H9 (cell line): ENCODE measurements around the gene PRDM1. TPM values are rescaled to one million over a fixed set of nuclear protein-coding genes. Genes with fewer than 3 reads are reported as not detected.

Source experiments
- DNase-seq: peaks from one replicate; pipeline ENCODE4 v3.0.0-alpha.2; 2017
- H2AFZ ChIP-seq: one replicate; pipeline ENCODE4 v1.6.1; 2013; ENCODE audit warnings: mild to moderate bottlenecking, low read length, control low read depth, moderate library complexity
- H2AK5ac ChIP-seq: 2 replicates; pipeline ENCODE4 v1.6.1; 2013; ENCODE audit warnings: low read length, control low read depth, mixed read lengths; ENCODE audit not compliant: insufficient read length
- H2BK120ac ChIP-seq: one replicate; pipeline ENCODE4 v1.6.1; 2013; ENCODE audit warnings: low read depth, mild to moderate bottlenecking, low read length, control low read depth, inconsistent platforms; ENCODE audit not compliant: poor library complexity, severe bottlenecking
- H2BK12ac ChIP-seq: 2 replicates; pipeline ENCODE4 v1.6.1; 2013; ENCODE audit warnings: low read length, control low read depth, mixed read lengths, low read depth; ENCODE audit not compliant: insufficient read length
- H2BK15ac ChIP-seq: 2 replicates; pipeline ENCODE4 v1.6.1; 2013; ENCODE audit warnings: low read depth, low read length, control low read depth
- H2BK20ac ChIP-seq: one replicate; pipeline ENCODE4 v1.6.1; 2013; ENCODE audit warnings: low read depth, mild to moderate bottlenecking, low read length, control low read depth, inconsistent platforms; ENCODE audit not compliant: poor library complexity, severe bottlenecking
- H2BK5ac ChIP-seq: 2 replicates; pipeline ENCODE4 v1.6.1; 2013; ENCODE audit warnings: low read length, control low read depth, mixed read lengths; ENCODE audit not compliant: insufficient read length
- H3K14ac ChIP-seq: 2 replicates; pipeline ENCODE4 v1.6.1; 2013; ENCODE audit warnings: low read length, control low read depth; ENCODE audit not compliant: insufficient read depth
- H3K18ac ChIP-seq: 2 replicates; pipeline ENCODE4 v1.6.1; 2013; ENCODE audit warnings: low read depth, mild to moderate bottlenecking, mixed read lengths, low read length, control low read depth; ENCODE audit not compliant: insufficient read length
- H3K23ac ChIP-seq: 2 replicates; pipeline ENCODE4 v1.6.1; 2013; ENCODE audit warnings: low read length, control low read depth, mixed read lengths, low read depth; ENCODE audit not compliant: insufficient read length
- H3K23me2 ChIP-seq: 2 replicates; pipeline ENCODE4 v1.6.1; 2013; ENCODE audit warnings: low read depth, mild to moderate bottlenecking, mixed read lengths, low read length, control low read depth; ENCODE audit not compliant: insufficient read length, poor library complexity, severe bottlenecking
- H3K27ac ChIP-seq: 2 replicates; pipeline ENCODE4 v1.5.1; 2013; ENCODE audit warnings: low read length, control low read depth, mixed read lengths, low read depth; ENCODE audit not compliant: insufficient read length
- H3K27me3 ChIP-seq: 2 replicates; pipeline ENCODE4 v1.6.1; 2013; ENCODE audit warnings: low read length, control low read depth, inconsistent platforms; ENCODE audit not compliant: insufficient read depth
- H3K4ac ChIP-seq: 2 replicates; pipeline ENCODE4 v1.6.1; 2013; ENCODE audit warnings: low read depth, mild to moderate bottlenecking, control low read depth, inconsistent platforms, low read length, moderate library complexity
- H3K4me1 ChIP-seq: 2 replicates; pipeline ENCODE4 v1.6.1; 2013; ENCODE audit warnings: low read length, control low read depth, inconsistent platforms; ENCODE audit not compliant: insufficient read depth
- H3K4me2 ChIP-seq: 2 replicates; pipeline ENCODE4 v1.6.1; 2013; ENCODE audit warnings: low read length, control low read depth, mixed read lengths; ENCODE audit not compliant: insufficient read length, insufficient read depth
- H3K56ac ChIP-seq: 2 replicates; pipeline ENCODE4 v1.6.1; 2013; ENCODE audit warnings: low read depth, mild to moderate bottlenecking, mixed read lengths, low read length, control low read depth; ENCODE audit not compliant: insufficient read length
- H3K79me1 ChIP-seq: 2 replicates; pipeline ENCODE4 v1.6.1; 2013; ENCODE audit warnings: low read depth, mild to moderate bottlenecking, moderate library complexity, low read length, control low read depth, inconsistent platforms; ENCODE audit not compliant: insufficient read depth, poor library complexity, severe bottlenecking
- H3K79me2 ChIP-seq: 2 replicates; pipeline ENCODE4 v1.6.1; 2013; ENCODE audit warnings: low read length, control low read depth, inconsistent platforms; ENCODE audit not compliant: insufficient read depth
- H3K9ac ChIP-seq: 2 replicates; pipeline ENCODE4 v1.6.1; 2013; ENCODE audit warnings: low read length, control low read depth, mixed read lengths; ENCODE audit not compliant: insufficient read length; ENCODE audit errors: extremely low read depth
- H3K9me3 ChIP-seq: one replicate; pipeline ENCODE4 v1.6.1; 2013; ENCODE audit warnings: low read depth, low read length, inconsistent platforms; ENCODE audit not compliant: control insufficient read depth
- H3T11ph ChIP-seq: one replicate; pipeline ENCODE4 v1.6.1; 2013; ENCODE audit warnings: mild to moderate bottlenecking, low read length, control low read depth, inconsistent platforms
- H4K20me1 ChIP-seq: one replicate; pipeline ENCODE4 v1.6.1; 2013; ENCODE audit not compliant: control insufficient read depth, insufficient read length, insufficient read depth
- H4K5ac ChIP-seq: 2 replicates; pipeline ENCODE4 v1.6.1; 2013; ENCODE audit warnings: low read depth, mild to moderate bottlenecking, mixed read lengths, low read length, control low read depth; ENCODE audit not compliant: insufficient read length
- H4K8ac ChIP-seq: replicated peaks from 2 replicates; pipeline ENCODE4 v1.6.1; 2013; ENCODE audit warnings: low read length, control low read depth, mixed read lengths, low read depth; ENCODE audit not compliant: insufficient read length
- H4K91ac ChIP-seq: 2 replicates; pipeline ENCODE4 v1.6.1; 2013; ENCODE audit warnings: low read depth, mild to moderate bottlenecking, moderate library complexity, mixed read lengths, low read length, control low read depth; ENCODE audit not compliant: insufficient read length
- H3K27ac Mint-ChIP-seq, 3 experiments: 2 replicates in 2 of 3; 3 replicates in 1 of 3; pipeline ENCODE4 v1.8.0; 2020 to 2021; ENCODE audit warnings: mixed read lengths in 3 of 3, mild to moderate bottlenecking in 1 of 3, moderate library complexity in 1 of 3
- H3K27me3 Mint-ChIP-seq: 2 replicates; pipeline ENCODE4 v1.8.0; 2021; ENCODE audit warnings: low read depth, mild to moderate bottlenecking, moderate library complexity, mixed read lengths
- H3K36me3 Mint-ChIP-seq, 3 experiments: 2 replicates in 2 of 3; 3 replicates in 1 of 3; pipeline ENCODE4 v1.8.0; 2020 to 2021; ENCODE audit warnings: low read depth in 3 of 3, mixed read lengths in 3 of 3; ENCODE audit not compliant: insufficient read depth in 1 of 3
- H3K4me1 Mint-ChIP-seq, 2 experiments: 2 replicates each; pipeline ENCODE4 v1.8.0; 2020; ENCODE audit warnings: mixed read lengths in 2 of 2
- H3K4me3 Mint-ChIP-seq, 2 experiments: 2 replicates in 1 of 2; 3 replicates in 1 of 2; pipeline ENCODE4 v1.8.0; 2020 to 2021; ENCODE audit warnings: mild to moderate bottlenecking in 2 of 2, mixed read lengths in 2 of 2, moderate library complexity in 1 of 2
- H3K9me3 Mint-ChIP-seq, 2 experiments: 2 replicates in 1 of 2; 3 replicates in 1 of 2; pipeline ENCODE4 v1.8.0; 2020; ENCODE audit warnings: mild to moderate bottlenecking in 2 of 2, mixed read lengths in 2 of 2, moderate library complexity in 1 of 2
- WGBS: extraction: QIAGEN DNeasy Blood & Tissue Kit; methylation state at CpG from one replicate; pipeline ENCODE4 v1.1.7; 2013; ENCODE audit warnings: missing lambda C conversion rate, low lambda C conversion rate, mixed read lengths; ENCODE audit not compliant: insufficient read length; ENCODE audit errors: extremely low coverage; 5-methylcytosine and 5-hydroxymethylcytosine counted together
- total RNA-seq: library from RNA; stranded (reverse); gene quantifications from 2 replicates; pipeline ENCODE4 v1.2.1, GENCODE V29; 2021
- TF ChIP-seq, protein P1 (sequence below): fragments of 200-600 bp; sonication (generic); conservative IDR thresholded peaks from 3 replicates; pipeline ENCODE4 v1.8.0; 2021; ENCODE audit warnings: antibody characterized with exemption, mild to moderate bottlenecking

The PRDM1 gene
- total RNA-seq, 1 experiment from 2014 or later, result 2.9 TPM

DNA sequence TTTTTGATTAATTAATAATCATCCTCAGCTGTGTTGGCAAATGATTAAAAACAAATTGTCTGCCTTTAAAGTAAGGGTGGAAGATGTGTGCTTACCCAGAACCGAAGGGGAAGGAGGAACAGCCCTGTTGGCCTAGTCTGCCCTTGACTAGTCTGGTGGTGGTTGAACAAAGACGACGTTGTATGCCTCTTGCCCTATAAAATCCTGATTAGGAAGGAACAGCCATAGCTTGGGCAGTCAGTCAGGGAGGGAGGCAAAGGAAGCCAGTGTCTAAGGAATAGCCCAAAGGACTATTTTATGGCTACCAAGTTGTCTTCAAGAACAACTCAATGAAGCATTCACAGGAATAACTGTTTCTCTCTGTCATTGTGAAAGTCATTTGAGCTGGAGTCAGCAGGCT, 70.7 kb downstream of the PRDM1 start:
- DNase-seq, result no peak

More for the DNA sequence above, 70.7 kb downstream of the PRDM1 start:
- H2BK12ac ChIP-seq, result no peak overlapping the region
- no peak overlapping the region for H3K4ac ChIP-seq
- WGBS, result no CpG with 5 or more reads among the region's 3 CpGs
- H3K27ac Mint-ChIP-seq, result 0 out of 7 replicates have a peak overlapping the region, but pooled peaks of 1 of the 3 experiments have one; percentile 27
- no peak overlapping the region for H4K91ac ChIP-seq
- no peak overlapping the region for H3K23ac ChIP-seq
- H3K79me2 ChIP-seq, result no peaks in the 10 kb centered on the region
- H3K4me1 ChIP-seq, result peaks cover 3% of the 10 kb centered on the region; the same call in 1 of the 2 replicates
- H3K79me1 ChIP-seq, result no peaks in the 10 kb centered on the region
- H3K4me2 ChIP-seq, result no peak overlapping the region
- H3K18ac ChIP-seq, result no peak overlapping the region
- no peaks in the 10 kb centered on the region for H4K20me1 ChIP-seq
- no peaks in the 10 kb centered on the region for H3K36me3 Mint-ChIP-seq
- no peaks in the 10 kb centered on the region for H3K27me3 ChIP-seq
- no peak overlapping the region for H3K9ac ChIP-seq
- TF ChIP-seq, protein P1, sequence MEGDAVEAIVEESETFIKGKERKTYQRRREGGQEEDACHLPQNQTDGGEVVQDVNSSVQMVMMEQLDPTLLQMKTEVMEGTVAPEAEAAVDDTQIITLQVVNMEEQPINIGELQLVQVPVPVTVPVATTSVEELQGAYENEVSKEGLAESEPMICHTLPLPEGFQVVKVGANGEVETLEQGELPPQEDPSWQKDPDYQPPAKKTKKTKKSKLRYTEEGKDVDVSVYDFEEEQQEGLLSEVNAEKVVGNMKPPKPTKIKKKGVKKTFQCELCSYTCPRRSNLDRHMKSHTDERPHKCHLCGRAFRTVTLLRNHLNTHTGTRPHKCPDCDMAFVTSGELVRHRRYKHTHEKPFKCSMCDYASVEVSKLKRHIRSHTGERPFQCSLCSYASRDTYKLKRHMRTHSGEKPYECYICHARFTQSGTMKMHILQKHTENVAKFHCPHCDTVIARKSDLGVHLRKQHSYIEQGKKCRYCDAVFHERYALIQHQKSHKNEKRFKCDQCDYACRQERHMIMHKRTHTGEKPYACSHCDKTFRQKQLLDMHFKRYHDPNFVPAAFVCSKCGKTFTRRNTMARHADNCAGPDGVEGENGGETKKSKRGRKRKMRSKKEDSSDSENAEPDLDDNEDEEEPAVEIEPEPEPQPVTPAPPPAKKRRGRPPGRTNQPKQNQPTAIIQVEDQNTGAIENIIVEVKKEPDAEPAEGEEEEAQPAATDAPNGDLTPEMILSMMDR, result no peak
- H3K9me3 ChIP-seq, result no peaks in the 10 kb centered on the region
- H3K4me3 Mint-ChIP-seq, result no peak overlapping the region
- no peak overlapping the region for H2AFZ ChIP-seq
- H3K23me2 ChIP-seq, result no peaks in the 10 kb centered on the region
- H4K5ac ChIP-seq, result no peak overlapping the region
- peaks cover 11 to 32% of the 10 kb centered on the region in 2 experiments for H3K4me1 Mint-ChIP-seq
- no peaks in the 10 kb centered on the region for H3K27me3 Mint-ChIP-seq
- H3K56ac ChIP-seq, result no peak overlapping the region
- H3K9me3 Mint-ChIP-seq, result no peaks in the 10 kb centered on the region
- H3K14ac ChIP-seq, result no peak overlapping the region
- no peak overlapping the region for H2BK5ac ChIP-seq
- no peak overlapping the region for H2BK120ac ChIP-seq
- H3T11ph ChIP-seq, result no peak overlapping the region
- no peak overlapping the region for H3K27ac ChIP-seq
- no peak overlapping the region for H2AK5ac ChIP-seq
- H4K8ac ChIP-seq, result no peak overlapping the region
- H2BK20ac ChIP-seq, result no peak overlapping the region
- no peak overlapping the region for H2BK15ac ChIP-seq
